Mesothelial cell of epicardium (in vitro differentiated cells): Measurements from ENCODE around the gene SLC5A10. TPM values are rescaled to one million over a fixed set of nuclear protein-coding genes. Genes with fewer than 3 reads are reported as not detected.
A peak's percentile ranks its signal among the peaks of the same experiment; 100 is the strongest.
"Not testable (repeated sequence)": the region's sequence is repeated elsewhere in the genome, so short reads cannot be mapped to it uniquely, and the experiment has no call there.

Experiments used
- DNase-seq, 2 experiments: peaks; one replicate each; pipeline ENCODE4 v3.0.0; 2021; ENCODE audit warnings: low spot score in 2 of 2; ENCODE audit not compliant: unreplicated experiment in 2 of 2
- H3K27ac Mint-ChIP-seq: 2 replicates; pipeline ENCODE4 v1.8.0; 2021; ENCODE audit warnings: mixed read lengths
- H3K27me3 Mint-ChIP-seq: 2 replicates; pipeline ENCODE4 v1.8.0; 2021; ENCODE audit warnings: low read depth, mixed read lengths
- H3K36me3 Mint-ChIP-seq: 2 replicates; pipeline ENCODE4 v1.8.0; 2021; ENCODE audit warnings: mixed read lengths
- H3K4me1 Mint-ChIP-seq: 2 replicates; pipeline ENCODE4 v1.8.0; 2021; ENCODE audit warnings: mixed read lengths
- H3K4me3 Mint-ChIP-seq: 2 replicates; pipeline ENCODE4 v1.8.0; 2021; ENCODE audit warnings: mild to moderate bottlenecking, moderate library complexity, mixed read lengths
- H3K9me3 Mint-ChIP-seq: 2 replicates; pipeline ENCODE4 v1.8.0; 2021; ENCODE audit warnings: mixed read lengths
- total RNA-seq: library from RNA; stranded (reverse); gene quantifications from 3 replicates; pipeline ENCODE4 v1.2.1, GENCODE V29; 2021

SLC5A10 gene
- total RNA-seq, 1 donor from 2014 or later = 0.25 TPM

GRCh38 chr17:19062009-19062717 is 110.2 kb downstream of the SLC5A10 start:
- not testable (repeated sequence) for H3K27me3 Mint-ChIP-seq, H3K36me3 Mint-ChIP-seq, H3K9me3 Mint-ChIP-seq, H3K4me1 Mint-ChIP-seq, H3K4me3 Mint-ChIP-seq, H3K27ac Mint-ChIP-seq
- DNase-seq = peak; percentile 9 to 48

GRCh38 chr17:19062718-19063325 is 110.9 kb downstream of the SLC5A10 start:
- H3K4me1 Mint-ChIP-seq, DNase-seq, H3K36me3 Mint-ChIP-seq, H3K9me3 Mint-ChIP-seq, H3K27ac Mint-ChIP-seq, H3K27me3 Mint-ChIP-seq, H3K4me3 Mint-ChIP-seq: not testable (repeated sequence)

- peak; percentile 65 to 85 for DNase-seq
- H3K4me3 Mint-ChIP-seq = peak overlapping the region; percentile 53
- peak overlapping the region; percentile 95 for H3K27ac Mint-ChIP-seq
- H3K9me3 Mint-ChIP-seq, H3K36me3 Mint-ChIP-seq, H3K4me1 Mint-ChIP-seq, H3K27me3 Mint-ChIP-seq: not testable (repeated sequence)
Observed at GRCh38 chr17:19063326-19063956, 111.5 kb downstream of the SLC5A10 start.

- H3K27ac Mint-ChIP-seq, H3K36me3 Mint-ChIP-seq, H3K27me3 Mint-ChIP-seq, H3K4me3 Mint-ChIP-seq, DNase-seq, H3K4me1 Mint-ChIP-seq, H3K9me3 Mint-ChIP-seq: not testable (repeated sequence)
Observed at GRCh38 chr17:19064378-19064777, 112.4 kb downstream of the SLC5A10 start.

- H3K36me3 Mint-ChIP-seq, H3K4me3 Mint-ChIP-seq, H3K27me3 Mint-ChIP-seq, H3K9me3 Mint-ChIP-seq, H3K27ac Mint-ChIP-seq, DNase-seq, H3K4me1 Mint-ChIP-seq: not testable (repeated sequence)
Observed at GRCh38 chr17:19070318-19071168, 118.6 kb downstream of the SLC5A10 start.

Other genes with a start within 250 kb of the SLC5A10 start
- gene FBXW10, start 208.1 kb upstream of the SLC5A10 start, total RNA-seq = 0.16 to 0.42 TPM (median 0.18 TPM) in 3 replicates
- 29.3 to 39.7 TPM (median 31.5 TPM) in 3 replicates for gene TVP23B, start 171.0 kb upstream of the SLC5A10 start, total RNA-seq
- gene PRPSAP2, start 94.0 kb upstream of the SLC5A10 start, total RNA-seq = 48.8 to 53.9 TPM (median 51.4 TPM) in 3 replicates
- gene FAM83G, start 52.6 kb downstream of the SLC5A10 start, total RNA-seq = 14.5 to 15.0 TPM (median 15.0 TPM) in 3 replicates
- gene GRAP, start 94.8 kb downstream of the SLC5A10 start, total RNA-seq = 1.4 to 1.8 TPM (median 1.6 TPM) in 3 replicates
- gene GRAPL, start 175.4 kb downstream of the SLC5A10 start, total RNA-seq = 1.5 to 2.7 TPM (median 2.1 TPM) in 3 replicates